ENCODE data around the gene HAAO. TPM values are rescaled to one million over a fixed set of nuclear protein-coding genes. Genes with fewer than 3 reads are reported as not detected.
"Not testable (repeated sequence)": the region's sequence is repeated elsewhere in the genome, so short reads cannot be mapped to it uniquely, and the experiment has no call there.

The HAAO gene
- 0.80 and 0.93 TPM in 2 replicates for total RNA-seq

GRCh38 chr2:42792583-42793333 lies at the start of gene HAAO:
Gene HAAO, minus strand, starts transcription at chr2:42792583. Its CDS starts 47 bp downstream, at chr2:42792536.
- intact Hi-C loops (cut with micrococcal nuclease) = no loop called here

- intact Hi-C loops (cut with micrococcal nuclease) = no loop called here
Observed at GRCh38 chr2:42841344-42841743, 49.0 kb upstream of the HAAO start.

GRCh38 chr2:42840760-42841159 lies 48.4 kb upstream of the HAAO start:
- intact Hi-C loops (cut with micrococcal nuclease) = no loop called here

GRCh38 chr2:42839809-42840501 lies 47.6 kb upstream of the HAAO start:
- intact Hi-C loops (cut with micrococcal nuclease) = no loop called here

- intact Hi-C loops (cut with micrococcal nuclease) = no loop called here
Observed at GRCh38 chr2:42838133-42838532, 45.8 kb upstream of the HAAO start.

- intact Hi-C loops (cut with micrococcal nuclease) = no loop called here
Observed at GRCh38 chr2:42835577-42836371, 43.4 kb upstream of the HAAO start.

- intact Hi-C loops (cut with micrococcal nuclease) = no loop called here
Observed at GRCh38 chr2:42834161-42834560, 41.8 kb upstream of the HAAO start.

GRCh38 chr2:42832289-42832634 lies 39.9 kb upstream of the HAAO start:
- intact Hi-C loops (cut with micrococcal nuclease) = no loop called here

- intact Hi-C loops (cut with micrococcal nuclease) = not testable (repeated sequence)
Observed at GRCh38 chr2:42831575-42832288, 39.3 kb upstream of the HAAO start.

- intact Hi-C loops (cut with micrococcal nuclease) = no loop called here
Observed at GRCh38 chr2:42830922-42831574, 38.7 kb upstream of the HAAO start.

GRCh38 chr2:42829671-42830440 lies 37.5 kb upstream of the HAAO start:
- intact Hi-C loops (cut with micrococcal nuclease) = loop anchor here (1.0 to 5.0 kb wide), 4 partner anchors 29 to 1167 kb away; partner anchors contain the start of gene LRPPRC

- intact Hi-C loops (cut with micrococcal nuclease) = loop anchor here (1.0 to 5.0 kb wide), 4 partner anchors 31 to 1169 kb away; partner anchors contain the start of gene LRPPRC
Observed at GRCh38 chr2:42828487-42829425, 36.4 kb upstream of the HAAO start.

GRCh38 chr2:42827647-42828486 lies 35.5 kb upstream of the HAAO start:
- intact Hi-C loops (cut with micrococcal nuclease) = loop anchor here (1.0 to 5.0 kb wide), 8 partner anchors 18 to 1169 kb away; partner anchors contain the start of gene LRPPRC

- intact Hi-C loops (cut with micrococcal nuclease) = loop anchor here (2.0 to 5.0 kb wide), 3 partner anchors 301 to 1171 kb away; partner anchors contain the start of gene LRPPRC
Observed at GRCh38 chr2:42826231-42826630, 33.8 kb upstream of the HAAO start.

GRCh38 chr2:42824454-42824807 lies 32.0 kb upstream of the HAAO start:
- intact Hi-C loops (cut with micrococcal nuclease) = no loop called here

- intact Hi-C loops (cut with micrococcal nuclease) = no loop called here
Observed at GRCh38 chr2:42823744-42824453, 31.5 kb upstream of the HAAO start.

- intact Hi-C loops (cut with micrococcal nuclease) = no loop called here
Observed at GRCh38 chr2:42819160-42819559, 26.8 kb upstream of the HAAO start.

All from T-helper 1 cell treated with Interleukin-12 subunit alpha and Interleukin-12 subunit beta and Interleukin-4 antibody, amounts not matched to agents 30 ng/mL and 1 ng/mL, for 36 hours (primary cell).